Measurements from ENCODE around the gene TPRX1.

DNA sequence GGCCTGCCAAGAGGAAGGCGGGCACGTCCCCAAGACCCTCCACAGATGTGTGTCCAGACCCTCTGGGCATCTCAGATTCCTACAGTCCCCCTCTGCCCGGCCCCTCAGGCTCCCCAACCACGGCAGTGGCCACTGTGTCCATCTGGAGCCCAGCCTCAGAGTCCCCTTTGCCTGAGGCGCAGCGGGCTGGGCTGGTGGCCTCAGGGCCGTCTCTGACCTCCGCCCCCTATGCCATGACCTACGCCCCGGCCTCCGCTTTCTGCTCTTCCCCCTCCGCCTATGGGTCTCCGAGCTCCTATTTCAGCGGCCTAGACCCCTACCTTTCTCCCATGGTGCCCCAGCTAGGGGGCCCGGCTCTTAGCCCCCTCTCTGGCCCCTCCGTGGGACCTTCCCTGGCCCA, 35.1 kb upstream of the TPRX1 start:
- TF ChIP-seq, protein P1, sequence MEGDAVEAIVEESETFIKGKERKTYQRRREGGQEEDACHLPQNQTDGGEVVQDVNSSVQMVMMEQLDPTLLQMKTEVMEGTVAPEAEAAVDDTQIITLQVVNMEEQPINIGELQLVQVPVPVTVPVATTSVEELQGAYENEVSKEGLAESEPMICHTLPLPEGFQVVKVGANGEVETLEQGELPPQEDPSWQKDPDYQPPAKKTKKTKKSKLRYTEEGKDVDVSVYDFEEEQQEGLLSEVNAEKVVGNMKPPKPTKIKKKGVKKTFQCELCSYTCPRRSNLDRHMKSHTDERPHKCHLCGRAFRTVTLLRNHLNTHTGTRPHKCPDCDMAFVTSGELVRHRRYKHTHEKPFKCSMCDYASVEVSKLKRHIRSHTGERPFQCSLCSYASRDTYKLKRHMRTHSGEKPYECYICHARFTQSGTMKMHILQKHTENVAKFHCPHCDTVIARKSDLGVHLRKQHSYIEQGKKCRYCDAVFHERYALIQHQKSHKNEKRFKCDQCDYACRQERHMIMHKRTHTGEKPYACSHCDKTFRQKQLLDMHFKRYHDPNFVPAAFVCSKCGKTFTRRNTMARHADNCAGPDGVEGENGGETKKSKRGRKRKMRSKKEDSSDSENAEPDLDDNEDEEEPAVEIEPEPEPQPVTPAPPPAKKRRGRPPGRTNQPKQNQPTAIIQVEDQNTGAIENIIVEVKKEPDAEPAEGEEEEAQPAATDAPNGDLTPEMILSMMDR (IDR thresholded peaks at IDR 0.05; ENCODE audit: low read depth, low read length): no peak
- no peak for TF ChIP-seq POLR2A (IDR thresholded peaks at IDR 0.05; ENCODE audit: extremely low read depth, insufficient read length)
- TF ChIP-seq, protein P2, sequence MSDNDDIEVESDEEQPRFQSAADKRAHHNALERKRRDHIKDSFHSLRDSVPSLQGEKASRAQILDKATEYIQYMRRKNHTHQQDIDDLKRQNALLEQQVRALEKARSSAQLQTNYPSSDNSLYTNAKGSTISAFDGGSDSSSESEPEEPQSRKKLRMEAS (IDR thresholded peaks at IDR 0.05; ENCODE audit: low read depth, low read length): no peak
